Measurements from ENCODE around the gene TRIM7. TPM values are rescaled to one million over a fixed set of nuclear protein-coding genes. Genes with fewer than 3 reads are reported as not detected.
A peak's percentile ranks its signal among the peaks of the same experiment; 100 is the strongest.

The TRIM7 gene
- total and polyA plus RNA-seq, 9 donors: 0.34 to 2.9 (median 0.82) TPM

GRCh38 chr5:181241393-181241975 is 36.5 kb upstream of the TRIM7 start:
- H3K4me3 ChIP-seq: no peak overlapping the region
- TF ChIP-seq CTCF (IDR thresholded peaks at IDR 0.05) (no peak), POLR2A (IDR thresholded peaks at IDR 0.05) (no peak), EP300 (IDR thresholded peaks at IDR 0.05) (no peak)
- H3K36me3 ChIP-seq: no peaks in the 10 kb centered on the region
- DNase-seq: no peak
- intact Hi-C loops (cut with DNase I): loop anchor here in 1 of 4 donors (10.0 kb wide), 1 partner anchor 427 kb away; no protein-coding TSS in a partner anchor
- peaks cover 14% of the 10 kb centered on the region for H3K4me1 ChIP-seq (ENCODE audit: insufficient read depth)
- no peak overlapping the region for H3K27ac ChIP-seq
- H3K27me3 ChIP-seq: no peaks in the 10 kb centered on the region
- H3K9me3 ChIP-seq: no peaks in the 10 kb centered on the region
- WGBS, 3 donors: 30 to 43% (median 33%) methylated on average over 6 of the region's 6 CpGs

- no peaks in the 10 kb centered on the region for H3K9me3 ChIP-seq
- TF ChIP-seq CTCF (IDR thresholded peaks at IDR 0.05) (no peak), EP300 (IDR thresholded peaks at IDR 0.05) (no peak), POLR2A (IDR thresholded peaks at IDR 0.05) (no peak)
- no peaks in the 10 kb centered on the region for H3K36me3 ChIP-seq
- intact Hi-C loops (cut with DNase I): no loop called here
- 86 to 91% (median 90%) methylated on average over 9 of the region's 9 CpGs for WGBS, 3 donors
- H3K4me1 ChIP-seq (ENCODE audit: insufficient read depth): peaks cover 4% of the 10 kb centered on the region
- no peak overlapping the region for H3K4me3 ChIP-seq
- H3K27ac ChIP-seq: no peak overlapping the region
- peak in 1 of 5 donors; percentile 12 for DNase-seq
- H3K27me3 ChIP-seq: no peaks in the 10 kb centered on the region
Observed at GRCh38 chr5:181239062-181239663, 34.2 kb upstream of the TRIM7 start.

- Histone ChIP-seq H3K27me3 (no peaks in the 10 kb centered on the region), H3K36me3 (no peaks in the 10 kb centered on the region), H3K27ac (no peak overlapping the region), H3K9me3 (no peaks in the 10 kb centered on the region), H3K4me1 (ENCODE audit: insufficient read depth) (peaks cover 4% of the 10 kb centered on the region), H3K4me3 (no peak overlapping the region)
- intact Hi-C loops (cut with DNase I): no loop called here
- DNase-seq: no peak
- no peak for TF ChIP-seq POLR2A (IDR thresholded peaks at IDR 0.05)
- TF ChIP-seq EP300 (IDR thresholded peaks at IDR 0.05): no peak
- TF ChIP-seq CTCF (IDR thresholded peaks at IDR 0.05): no peak
- 86 to 88% (median 87%) methylated on average over 5 of the region's 5 CpGs for WGBS, 3 donors
Observed at GRCh38 chr5:181237729-181238385, 32.9 kb upstream of the TRIM7 start.

- no peak overlapping the region for H3K27ac ChIP-seq
- intact Hi-C loops (cut with DNase I): no loop called here
- no peaks in the 10 kb centered on the region for H3K27me3 ChIP-seq
- WGBS, 3 donors: 74 to 80% (median 75%) methylated on average over 10 of the region's 10 CpGs
- no peaks in the 10 kb centered on the region for H3K9me3 ChIP-seq
- DNase-seq: no peak
- no peak for TF ChIP-seq EP300 (IDR thresholded peaks at IDR 0.05)
- no peak for TF ChIP-seq POLR2A (IDR thresholded peaks at IDR 0.05)
- no peak for TF ChIP-seq CTCF (IDR thresholded peaks at IDR 0.05)
- H3K4me1 ChIP-seq (ENCODE audit: insufficient read depth): peaks cover 2% of the 10 kb centered on the region
- H3K36me3 ChIP-seq: no peaks in the 10 kb centered on the region
- no peak overlapping the region for H3K4me3 ChIP-seq
Observed at GRCh38 chr5:181236954-181237641, 32.1 kb upstream of the TRIM7 start.
